HepG2 (cell line): ENCODE measurements around the gene LZTS2. TPM values are rescaled to one million over a fixed set of nuclear protein-coding genes. Genes with fewer than 3 reads are reported as not detected.

Experiments used
- ATAC-seq: fragments of 200-7000 bp; cut with Tn5 transposase; 3 replicates; pipeline ENCODE4 v1.9.1; 2020; ENCODE audit warnings: mild to moderate bottlenecking, moderate library complexity
- BruUV-seq: library from RNA; stranded (reverse); fragments of 400-500 nt; replicated peaks from 2 replicates; lab custom pipeline; 2021; lab: Mats Ljungman, UMichigan
- CTCF ChIA-PET: fragments of 300-600 bp; formaldehyde crosslinking; extraction: SDS; loops from one replicate; lab custom pipeline; 2021; ENCODE audit warnings: low total read pairs, inconsistent platforms, low intra/inter-chr PET ratio; lab: Yijun Ruan, JAX
- POLR2A ChIA-PET: fragments of 350-600 bp; sonication (Branson Sonifier 250); formaldehyde crosslinking; loops from one replicate; lab custom pipeline; 2020; ENCODE audit warnings: antibody characterized with exemption, inconsistent platforms; lab: Yijun Ruan, JAX
- DNase-seq: peaks from one replicate; pipeline ENCODE4 v3.0.0-alpha.2; 2015; ENCODE audit warnings: low spot score
- FAIRE-seq: peaks from 3 replicates; lab custom pipeline; 2011; peaks lifted over from hg19 to GRCh38; lab: Jason Lieb, UNC
- H2AFZ ChIP-seq: one replicate; pipeline ENCODE4 v1.6.1; 2011; ENCODE audit warnings: low read length, inconsistent platforms
- H3K27ac ChIP-seq: fragments of 300-600 bp; 3 replicates; pipeline ENCODE4 v1.8.0; 2011; ENCODE audit warnings: mixed run types, mild to moderate bottlenecking, mixed read lengths, low read length, inconsistent platforms; ENCODE audit not compliant: insufficient read depth; ENCODE audit errors: extremely low read length
- H3K27me3 ChIP-seq, 2 experiments: fragments of 200-600 bp in 1 of 2; 2 replicates in 1 of 2; 3 replicates in 1 of 2; pipeline versions ENCODE4 v1.6.0 to v1.8.0; 2011; ENCODE audit warnings: low read length in 2 of 2, mild to moderate bottlenecking in 2 of 2, moderate library complexity in 2 of 2, inconsistent platforms in 1 of 2; ENCODE audit not compliant: insufficient read depth in 2 of 2, control insufficient read depth in 1 of 2
- H3K36me3 ChIP-seq, 2 experiments: fragments of 200-600 bp in 1 of 2; replicated peaks in 1 of 2; 2 replicates in 1 of 2; 3 replicates in 1 of 2; pipeline versions ENCODE4 v1.5.1 to v1.8.0; 2011; ENCODE audit warnings: low read length in 2 of 2, inconsistent platforms in 1 of 2; ENCODE audit not compliant: insufficient read depth in 2 of 2, control insufficient read depth in 1 of 2
- H3K4me1 ChIP-seq: 2 replicates; pipeline ENCODE4 v1.5.1; 2012; ENCODE audit warnings: low read length, inconsistent platforms; ENCODE audit not compliant: insufficient read depth
- H3K4me2 ChIP-seq: 2 replicates; pipeline ENCODE4 v1.6.0; 2011; ENCODE audit warnings: low read depth, low read length, inconsistent platforms
- H3K4me3 ChIP-seq, 3 experiments: fragments of 200-600 bp in 1 of 3; sonication (generic), shearing (Covaris generic) in 1 of 3; replicated peaks in 1 of 3; 2 replicates each; pipeline ENCODE4 v1.5.1; 2011 to 2016; ENCODE audit warnings: low read length in 3 of 3, inconsistent platforms in 2 of 3, low read depth in 2 of 3, mild to moderate bottlenecking in 2 of 3, control low read depth in 1 of 3, mixed read lengths in 1 of 3; ENCODE audit not compliant: insufficient read depth in 1 of 3
- H3K79me2 ChIP-seq: one replicate; pipeline ENCODE4 v1.6.1; 2011; ENCODE audit warnings: low read length, inconsistent platforms; ENCODE audit not compliant: insufficient read depth
- H3K9ac ChIP-seq: 2 replicates; pipeline ENCODE4 v1.6.0; 2011; ENCODE audit warnings: mild to moderate bottlenecking, low read depth, low read length, inconsistent platforms; ENCODE audit not compliant: insufficient read depth
- H3K9me3 ChIP-seq: 2 replicates; pipeline ENCODE4 v1.5.1; 2012; ENCODE audit warnings: mild to moderate bottlenecking, low read length
- H4K20me1 ChIP-seq: 2 replicates; pipeline ENCODE4 v1.6.0; 2011; ENCODE audit warnings: inconsistent platforms, mild to moderate bottlenecking, low read length, moderate library complexity; ENCODE audit not compliant: insufficient read depth
- ATF7 ChIP-seq, 2 experiments: fragments of 450-650 bp in 1 of 2; sonication (generic) in 1 of 2; formaldehyde crosslinking in 1 of 2; IDR thresholded peaks; 2 replicates each; pipeline versions ENCODE4 v1.4.0 to v1.6.1; 2016 to 2020; ENCODE audit warnings: antibody characterized with exemption in 1 of 2, mild to moderate bottlenecking in 1 of 2, missing genetic modification reagents in 1 of 2
- BHLHE40 ChIP-seq: IDR thresholded peaks from 2 replicates; pipeline ENCODE4 v1.6.1; 2011; ENCODE audit warnings: low read length, improper control_type of control experiment
- CREM ChIP-seq, 2 experiments: sonication (generic) in 1 of 2; formaldehyde crosslinking in 1 of 2; IDR thresholded peaks; 2 replicates each; pipeline versions ENCODE4 v1.4.0 to v1.6.1; 2016 to 2020; ENCODE audit warnings: antibody characterized with exemption in 1 of 2, mild to moderate bottlenecking in 1 of 2, missing genetic modification reagents in 1 of 2
- HES4 ChIP-seq: sonication (generic); formaldehyde crosslinking; IDR thresholded peaks from 2 replicates; pipeline ENCODE4 v1.9.0; 2021; ENCODE audit warnings: mild to moderate bottlenecking, missing genetic modification reagents, borderline replicate concordance
- HOXA3 ChIP-seq: sonication (generic); formaldehyde crosslinking; IDR thresholded peaks from 2 replicates; pipeline ENCODE4 v1.5.0; 2020; ENCODE audit warnings: missing genetic modification reagents
- KDM4B ChIP-seq: sonication (generic); formaldehyde crosslinking; IDR thresholded peaks from 2 replicates; pipeline ENCODE4 v1.4.0; 2020; ENCODE audit warnings: missing genetic modification reagents
- MIXL1 ChIP-seq: IDR thresholded peaks from 2 replicates; pipeline ENCODE4 v1.6.1; 2016
- POLR2AphosphoS2 ChIP-seq: IDR thresholded peaks from 2 replicates; pipeline ENCODE4 v1.6.1; 2011; ENCODE audit warnings: low read depth, low read length, improper control_type of control experiment
- SNAI1 ChIP-seq: sonication (generic); formaldehyde crosslinking; IDR thresholded peaks from 2 replicates; pipeline ENCODE4 v1.5.0; 2020; ENCODE audit warnings: mild to moderate bottlenecking, missing genetic modification reagents, borderline replicate concordance
- TBP ChIP-seq: sonication (generic); formaldehyde crosslinking; IDR thresholded peaks from 2 replicates; pipeline ENCODE4 v1.5.0; 2020; ENCODE audit warnings: missing genetic modification reagents
- THYN1 ChIP-seq: sonication (generic); formaldehyde crosslinking; IDR thresholded peaks from 2 replicates; pipeline ENCODE4 v1.8.1; 2023; ENCODE audit warnings: low read depth, mild to moderate bottlenecking, moderate library complexity, missing genetic modification reagents, borderline replicate concordance
- ZBTB7B ChIP-seq: sonication (generic); formaldehyde crosslinking; IDR thresholded peaks from 2 replicates; pipeline ENCODE4 v1.4.0; 2020; ENCODE audit warnings: missing genetic modification reagents
- ZFP91 ChIP-seq: sonication (generic); formaldehyde crosslinking; IDR thresholded peaks from 2 replicates; pipeline ENCODE4 v1.9.0; 2022; ENCODE audit warnings: missing genetic modification reagents, mild to moderate bottlenecking, borderline replicate concordance
- ZMYM3 ChIP-seq: sonication (generic); formaldehyde crosslinking; IDR thresholded peaks from 2 replicates; pipeline ENCODE4 v1.5.1; 2020; ENCODE audit warnings: mild to moderate bottlenecking, missing genetic modification reagents
- ZNF160 ChIP-seq: sonication (generic); formaldehyde crosslinking; IDR thresholded peaks from 2 replicates; pipeline ENCODE4 v1.8.0; 2022; ENCODE audit warnings: mild to moderate bottlenecking, inconsistent platforms, missing genetic modification reagents
- ZNF20 ChIP-seq: sonication (generic); formaldehyde crosslinking; IDR thresholded peaks from 2 replicates; pipeline ENCODE4 v1.4.0; 2020; ENCODE audit warnings: mild to moderate bottlenecking, moderate library complexity, missing genetic modification reagents
- ZNF232 ChIP-seq: sonication (generic); formaldehyde crosslinking; IDR thresholded peaks from 2 replicates; pipeline ENCODE4 v1.4.0; 2020; ENCODE audit warnings: missing genetic modification reagents, borderline replicate concordance
- ZNF274 ChIP-seq: sonication (generic); formaldehyde crosslinking; IDR thresholded peaks from 2 replicates; pipeline ENCODE4 v1.5.1; 2020; ENCODE audit warnings: mild to moderate bottlenecking, missing genetic modification reagents
- ZNF441 ChIP-seq: sonication (generic); formaldehyde crosslinking; IDR thresholded peaks from 2 replicates; pipeline ENCODE4 v1.7.0; 2021; ENCODE audit warnings: missing genetic modification reagents, borderline replicate concordance
- ZNF670 ChIP-seq: sonication (generic); formaldehyde crosslinking; IDR thresholded peaks from 2 replicates; pipeline ENCODE4 v1.8.0; 2022; ENCODE audit warnings: mild to moderate bottlenecking, missing genetic modification reagents, borderline replicate concordance
- WGBS: methylation state at CpG from one replicate; pipeline ENCODE4 v1.1.6; 2017; ENCODE audit warnings: low lambda C conversion rate; 5-methylcytosine and 5-hydroxymethylcytosine counted together
- in situ Hi-C: cut with HindIII; loops from 2 replicates; pipeline ENCODE4 v1.10.0; 2017; ENCODE audit warnings: low pct_unique_long_range_greater_than_20kb; ENCODE audit not compliant: extremely low pct_ligation_motif_present
- intact Hi-C: fragments of 100-400 bp; cut with micrococcal nuclease; formaldehyde crosslinking; loops from one replicate; pipeline ENCODE4 v1.10.0; 2022; ENCODE audit not compliant: unreplicated experiment
- polyA plus RNA-seq, 8 experiments: library from polyadenylated mRNA; depleted of rRNA in 3 of 8; stranded (reverse) in 7 of 8; unstranded in 1 of 8; fragments of >200 nt; fragmentation: Illumina TruSeq in 4 of 8; extraction: Trizol in 4 of 8; gene quantifications; 2 replicates each; pipeline versions ENCODE4 v1.2.1 to v1.2.3, GENCODE V29; 2011 to 2016; ENCODE audit warnings: low read depth in 4 of 8, missing spikeins in 1 of 8, mixed read lengths in 1 of 8; ENCODE audit not compliant: insufficient read depth in 1 of 8
- total RNA-seq, 5 experiments: library from RNA; depleted of rRNA; stranded (reverse); fragments of >200 nt; fragmentation: Illumina TruSeq; extraction: Trizol; gene quantifications; 2 replicates each; pipeline ENCODE4 v1.2.3, GENCODE V29; 2016; ENCODE audit warnings: low read depth in 1 of 5
- TF ChIP-seq, protein P1 (sequence below): sonication (generic); formaldehyde crosslinking; IDR thresholded peaks from 2 replicates; pipeline ENCODE4 v1.8.0; 2022; ENCODE audit warnings: missing genetic modification reagents, mild to moderate bottlenecking, inconsistent platforms, borderline replicate concordance
- TF ChIP-seq, protein P2 (sequence below): sonication (generic); formaldehyde crosslinking; IDR thresholded peaks from 2 replicates; pipeline ENCODE4 v1.4.0; 2020; ENCODE audit warnings: missing genetic modification reagents

LZTS2 gene
- total and polyA plus RNA-seq, 2 of the 13 experiments (the other 11 are each of a cell fraction or from before 2014, with no cell fraction given), result 43.6 to 65.6 TPM

- TF ChIP-seq ZMYM3 (CRISPR knock-in tag) (no peak), ZNF441 (no peak), ZNF274 (CRISPR knock-in tag) (no peak), ATF7 (IDR thresholded peaks at IDR 0.05) (no peak), ATF7 (CRISPR knock-in tag; IDR thresholded peaks at IDR 0.05) (no peak)
These were observed 36.5 kb downstream of the LZTS2 start (continued) for GRCh38 chr10:101035916-101036702.

- CTCF ChIA-PET, result no interaction called here
- in situ Hi-C loops (no loop called here), intact Hi-C loops (no loop called here)
- ATAC-seq, result no peak
- H2AFZ ChIP-seq, result no peak overlapping the region
- no peak overlapping the region for H3K4me2 ChIP-seq
- no peaks in the 10 kb centered on the region for H3K79me2 ChIP-seq
- peaks cover 9 to 31% of the 10 kb centered on the region in 2 experiments; a peak in 3 of 5 replicates for H3K36me3 ChIP-seq
- no peaks in the 10 kb centered on the region for H3K9me3 ChIP-seq
- H3K4me3 ChIP-seq, result no peak overlapping the region
- H3K27ac ChIP-seq, result no peak overlapping the region
- no peak for DNase-seq
- no peaks in the 10 kb centered on the region for H4K20me1 ChIP-seq
- no peak overlapping the region for H3K9ac ChIP-seq
- no peak for FAIRE-seq
- WGBS, result 97% methylated on average over 2 of the region's 7 CpGs
- no TSS peak for BruUV-seq
- POLR2A ChIA-PET, result no interaction called here
- no peaks in the 10 kb centered on the region; a peak in 1 of 5 replicates for H3K27me3 ChIP-seq
- H3K4me1 ChIP-seq, result peaks cover 48% of the 10 kb centered on the region
- TF ChIP-seq BHLHE40 (no peak), POLR2AphosphoS2 (no peak), SNAI1 (CRISPR knock-in tag) (no peak), ZFP91 (CRISPR knock-in tag) (no peak), HOXA3 (CRISPR knock-in tag) (no peak), HES4 (CRISPR knock-in tag) (no peak), THYN1 (CRISPR knock-in tag) (no peak), MIXL1 (CRISPR knock-in tag) (no peak), TBP (CRISPR knock-in tag) (no peak), ZNF232 (CRISPR knock-in tag) (no peak), ZNF670 (no peak), ZNF20 (CRISPR knock-in tag) (no peak), KDM4B (no peak), CREM (IDR thresholded peaks at IDR 0.05) (no peak), CREM (CRISPR knock-in tag; IDR thresholded peaks at IDR 0.05) (no peak), ZNF160 (CRISPR knock-in tag) (no peak), ZBTB7B (no peak)
- TF ChIP-seq, protein P1, sequence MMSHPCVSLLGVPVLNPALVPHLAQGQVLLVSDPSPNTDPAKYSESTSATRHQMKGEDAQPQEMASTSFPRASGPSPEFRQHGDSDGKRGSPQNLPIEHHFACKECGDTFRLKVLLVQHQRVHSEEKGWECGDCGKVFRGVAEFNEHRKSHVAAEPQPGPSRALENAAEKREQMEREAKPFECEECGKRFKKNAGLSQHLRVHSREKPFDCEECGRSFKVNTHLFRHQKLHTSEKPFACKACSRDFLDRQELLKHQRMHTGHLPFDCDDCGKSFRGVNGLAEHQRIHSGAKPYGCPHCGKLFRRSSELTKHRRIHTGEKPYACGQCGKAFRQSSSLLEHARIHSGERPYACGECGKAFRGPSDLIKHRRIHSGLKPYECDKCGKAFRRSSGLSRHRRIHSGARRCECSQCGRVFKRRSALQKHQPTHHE (CRISPR knock-in tag), result no peak
- TF ChIP-seq, protein P2, sequence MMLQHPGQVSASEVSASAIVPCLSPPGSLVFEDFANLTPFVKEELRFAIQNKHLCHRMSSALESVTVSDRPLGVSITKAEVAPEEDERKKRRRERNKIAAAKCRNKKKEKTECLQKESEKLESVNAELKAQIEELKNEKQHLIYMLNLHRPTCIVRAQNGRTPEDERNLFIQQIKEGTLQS (CRISPR knock-in tag), result no peak
These were observed 37.1 kb downstream of the LZTS2 start for GRCh38 chr10:101036726-101037125.
